ENCODE measurements around the gene LRRC8C.

LRRC8C gene

GRCh38 chr1:89608984-89609725 lies 23.8 kb upstream of the LRRC8C start:
- H3K36me3 ChIP-seq (ENCODE audit: insufficient read depth, low read length): no peaks in the 10 kb centered on the region
- H3K9me3 ChIP-seq (ENCODE audit: low read length): no peaks in the 10 kb centered on the region
- no peak overlapping the region for H3K27ac ChIP-seq (ENCODE audit: low read depth, low read length)
- H3K9ac ChIP-seq (ENCODE audit: low read length): no peak overlapping the region
- H3K4me1 ChIP-seq (ENCODE audit: insufficient read depth, low read length): no peaks in the 10 kb centered on the region
- H3K4me3 ChIP-seq (ENCODE audit: low read depth in 1 of 2, low read length in 2 of 2): no peak overlapping the region
- H3K27me3 ChIP-seq (ENCODE audit: control insufficient read depth in 1 of 2, insufficient read depth in 2 of 2, low read length in 2 of 2): no peaks in the 10 kb centered on the region

GRCh38 chr1:89609781-89610456 lies 23.0 kb upstream of the LRRC8C start:
- H3K27ac ChIP-seq (ENCODE audit: low read depth, low read length): no peak overlapping the region
- H3K4me1 ChIP-seq (ENCODE audit: insufficient read depth, low read length): no peaks in the 10 kb centered on the region
- no peak overlapping the region for H3K9ac ChIP-seq (ENCODE audit: low read length)
- no peaks in the 10 kb centered on the region for H3K36me3 ChIP-seq (ENCODE audit: insufficient read depth, low read length)
- no peaks in the 10 kb centered on the region for H3K9me3 ChIP-seq (ENCODE audit: low read length)
- no peak overlapping the region for H3K4me3 ChIP-seq (ENCODE audit: low read depth in 1 of 2, low read length in 2 of 2)
- H3K27me3 ChIP-seq (ENCODE audit: control insufficient read depth in 1 of 2, insufficient read depth in 2 of 2, low read length in 2 of 2): no peaks in the 10 kb centered on the region

- Histone ChIP-seq H3K4me1 (ENCODE audit: insufficient read depth, low read length) (no peaks in the 10 kb centered on the region), H3K4me3 (ENCODE audit: low read depth in 1 of 2, low read length in 2 of 2) (no peak overlapping the region), H3K36me3 (ENCODE audit: insufficient read depth, low read length) (no peaks in the 10 kb centered on the region), H3K9ac (ENCODE audit: low read length) (no peak overlapping the region), H3K27ac (ENCODE audit: low read depth, low read length) (no peak overlapping the region), H3K9me3 (ENCODE audit: low read length) (no peaks in the 10 kb centered on the region), H3K27me3 (ENCODE audit: control insufficient read depth in 1 of 2, insufficient read depth in 2 of 2, low read length in 2 of 2) (no peaks in the 10 kb centered on the region)
These were observed 22.4 kb upstream of the LRRC8C start for GRCh38 chr1:89610457-89611011.

GRCh38 chr1:89611721-89612120 lies 21.2 kb upstream of the LRRC8C start:
- no peak overlapping the region for H3K4me3 ChIP-seq (ENCODE audit: low read depth in 1 of 2, low read length in 2 of 2)
- H3K4me1 ChIP-seq (ENCODE audit: insufficient read depth, low read length): no peaks in the 10 kb centered on the region
- no peaks in the 10 kb centered on the region for H3K27me3 ChIP-seq (ENCODE audit: control insufficient read depth in 1 of 2, insufficient read depth in 2 of 2, low read length in 2 of 2)
- H3K9me3 ChIP-seq (ENCODE audit: low read length): no peaks in the 10 kb centered on the region
- H3K9ac ChIP-seq (ENCODE audit: low read length): no peak overlapping the region
- H3K36me3 ChIP-seq (ENCODE audit: insufficient read depth, low read length): no peaks in the 10 kb centered on the region
- H3K27ac ChIP-seq (ENCODE audit: low read depth, low read length): no peak overlapping the region

- Histone ChIP-seq H3K36me3 (ENCODE audit: insufficient read depth, low read length) (no peaks in the 10 kb centered on the region), H3K27me3 (ENCODE audit: control insufficient read depth in 1 of 2, insufficient read depth in 2 of 2, low read length in 2 of 2) (no peaks in the 10 kb centered on the region), H3K9me3 (ENCODE audit: low read length) (no peaks in the 10 kb centered on the region), H3K27ac (ENCODE audit: low read depth, low read length) (no peak overlapping the region), H3K4me1 (ENCODE audit: insufficient read depth, low read length) (no peaks in the 10 kb centered on the region), H3K9ac (ENCODE audit: low read length) (no peak overlapping the region), H3K4me3 (ENCODE audit: low read depth in 1 of 2, low read length in 2 of 2) (no peak overlapping the region)
These were observed 19.0 kb upstream of the LRRC8C start for GRCh38 chr1:89613928-89614327.

- no peaks in the 10 kb centered on the region for H3K36me3 ChIP-seq (ENCODE audit: insufficient read depth, low read length)
- no peak overlapping the region for H3K4me3 ChIP-seq (ENCODE audit: low read depth in 1 of 2, low read length in 2 of 2)
- no peak overlapping the region for H3K27ac ChIP-seq (ENCODE audit: low read depth, low read length)
- no peaks in the 10 kb centered on the region for H3K9me3 ChIP-seq (ENCODE audit: low read length)
- no peaks in the 10 kb centered on the region for H3K4me1 ChIP-seq (ENCODE audit: insufficient read depth, low read length)
- H3K9ac ChIP-seq (ENCODE audit: low read length): no peak overlapping the region
- no peaks in the 10 kb centered on the region for H3K27me3 ChIP-seq (ENCODE audit: control insufficient read depth in 1 of 2, insufficient read depth in 2 of 2, low read length in 2 of 2)
These were observed 17.0 kb upstream of the LRRC8C start for GRCh38 chr1:89615676-89616598.

- Histone ChIP-seq H3K36me3 (ENCODE audit: insufficient read depth, low read length) (no peaks in the 10 kb centered on the region), H3K4me3 (ENCODE audit: low read depth in 1 of 2, low read length in 2 of 2) (no peak overlapping the region), H3K27me3 (ENCODE audit: control insufficient read depth in 1 of 2, insufficient read depth in 2 of 2, low read length in 2 of 2) (no peaks in the 10 kb centered on the region), H3K4me1 (ENCODE audit: insufficient read depth, low read length) (no peaks in the 10 kb centered on the region), H3K9me3 (ENCODE audit: low read length) (no peaks in the 10 kb centered on the region), H3K9ac (ENCODE audit: low read length) (no peak overlapping the region), H3K27ac (ENCODE audit: low read depth, low read length) (no peak overlapping the region)
These were observed 15.9 kb upstream of the LRRC8C start for GRCh38 chr1:89616844-89617627.

- Histone ChIP-seq H3K4me1 (ENCODE audit: insufficient read depth, low read length) (no peaks in the 10 kb centered on the region), H3K27ac (ENCODE audit: low read depth, low read length) (no peak overlapping the region), H3K9ac (ENCODE audit: low read length) (no peak overlapping the region)
These were observed 12.3 kb upstream of the LRRC8C start for GRCh38 chr1:89620664-89621063.

GRCh38 chr1:89622895-89623294 lies 10.0 kb upstream of the LRRC8C start:
- Histone ChIP-seq H3K9me3 (ENCODE audit: low read length) (no peaks in the 10 kb centered on the region), H3K4me1 (ENCODE audit: insufficient read depth, low read length) (no peaks in the 10 kb centered on the region), H3K27me3 (ENCODE audit: control insufficient read depth in 1 of 2, insufficient read depth in 2 of 2, low read length in 2 of 2) (no peaks in the 10 kb centered on the region), H3K27ac (ENCODE audit: low read depth, low read length) (no peak overlapping the region), H3K4me3 (ENCODE audit: low read depth in 1 of 2, low read length in 2 of 2) (no peak overlapping the region), H3K36me3 (ENCODE audit: insufficient read depth, low read length) (no peaks in the 10 kb centered on the region), H3K9ac (ENCODE audit: low read length) (no peak overlapping the region)

More at GRCh38 chr1:89620664-89621063, 12.3 kb upstream of the LRRC8C start:
- H3K4me3 ChIP-seq (ENCODE audit: low read depth in 1 of 2, low read length in 2 of 2): no peak overlapping the region
- H3K9me3 ChIP-seq (ENCODE audit: low read length): no peaks in the 10 kb centered on the region
- H3K36me3 ChIP-seq (ENCODE audit: insufficient read depth, low read length): no peaks in the 10 kb centered on the region
- no peaks in the 10 kb centered on the region for H3K27me3 ChIP-seq (ENCODE audit: control insufficient read depth in 1 of 2, insufficient read depth in 2 of 2, low read length in 2 of 2)

GRCh38 chr1:89624314-89624713 lies 8.6 kb upstream of the LRRC8C start:
- no peaks in the 10 kb centered on the region for H3K4me1 ChIP-seq (ENCODE audit: insufficient read depth, low read length)
- H3K9ac ChIP-seq (ENCODE audit: low read length): no peak overlapping the region
- no peak overlapping the region for H3K27ac ChIP-seq (ENCODE audit: low read depth, low read length)
- H3K4me3 ChIP-seq (ENCODE audit: low read depth in 1 of 2, low read length in 2 of 2): no peak overlapping the region
- no peaks in the 10 kb centered on the region for H3K36me3 ChIP-seq (ENCODE audit: insufficient read depth, low read length)
- H3K27me3 ChIP-seq (ENCODE audit: control insufficient read depth in 1 of 2, insufficient read depth in 2 of 2, low read length in 2 of 2): no peaks in the 10 kb centered on the region
- no peaks in the 10 kb centered on the region for H3K9me3 ChIP-seq (ENCODE audit: low read length)
